H9 (cell line): Measurements from ENCODE around the gene TENT5A. TPM values are rescaled to one million over a fixed set of nuclear protein-coding genes. Genes with fewer than 3 reads are reported as not detected.

ENCODE experiments used
- DNase-seq: peaks from one replicate; pipeline ENCODE4 v3.0.0-alpha.2; 2017
- H2AFZ ChIP-seq: one replicate; pipeline ENCODE4 v1.6.1; 2013; ENCODE audit warnings: mild to moderate bottlenecking, low read length, control low read depth, moderate library complexity
- H2AK5ac ChIP-seq: 2 replicates; pipeline ENCODE4 v1.6.1; 2013; ENCODE audit warnings: low read length, control low read depth, mixed read lengths; ENCODE audit not compliant: insufficient read length
- H2BK120ac ChIP-seq: one replicate; pipeline ENCODE4 v1.6.1; 2013; ENCODE audit warnings: low read depth, mild to moderate bottlenecking, low read length, control low read depth, inconsistent platforms; ENCODE audit not compliant: poor library complexity, severe bottlenecking
- H2BK12ac ChIP-seq: 2 replicates; pipeline ENCODE4 v1.6.1; 2013; ENCODE audit warnings: low read length, control low read depth, mixed read lengths, low read depth; ENCODE audit not compliant: insufficient read length
- H2BK15ac ChIP-seq: 2 replicates; pipeline ENCODE4 v1.6.1; 2013; ENCODE audit warnings: low read depth, low read length, control low read depth
- H2BK20ac ChIP-seq: one replicate; pipeline ENCODE4 v1.6.1; 2013; ENCODE audit warnings: low read depth, mild to moderate bottlenecking, low read length, control low read depth, inconsistent platforms; ENCODE audit not compliant: poor library complexity, severe bottlenecking
- H2BK5ac ChIP-seq: 2 replicates; pipeline ENCODE4 v1.6.1; 2013; ENCODE audit warnings: low read length, control low read depth, mixed read lengths; ENCODE audit not compliant: insufficient read length
- H3K14ac ChIP-seq: 2 replicates; pipeline ENCODE4 v1.6.1; 2013; ENCODE audit warnings: low read length, control low read depth; ENCODE audit not compliant: insufficient read depth
- H3K18ac ChIP-seq: 2 replicates; pipeline ENCODE4 v1.6.1; 2013; ENCODE audit warnings: low read depth, mild to moderate bottlenecking, mixed read lengths, low read length, control low read depth; ENCODE audit not compliant: insufficient read length
- H3K23ac ChIP-seq: 2 replicates; pipeline ENCODE4 v1.6.1; 2013; ENCODE audit warnings: low read length, control low read depth, mixed read lengths, low read depth; ENCODE audit not compliant: insufficient read length
- H3K23me2 ChIP-seq: 2 replicates; pipeline ENCODE4 v1.6.1; 2013; ENCODE audit warnings: low read depth, mild to moderate bottlenecking, mixed read lengths, low read length, control low read depth; ENCODE audit not compliant: insufficient read length, poor library complexity, severe bottlenecking
- H3K27ac ChIP-seq: 2 replicates; pipeline ENCODE4 v1.5.1; 2013; ENCODE audit warnings: low read length, control low read depth, mixed read lengths, low read depth; ENCODE audit not compliant: insufficient read length
- H3K27me3 ChIP-seq: 2 replicates; pipeline ENCODE4 v1.6.1; 2013; ENCODE audit warnings: low read length, control low read depth, inconsistent platforms; ENCODE audit not compliant: insufficient read depth
- H3K4ac ChIP-seq: 2 replicates; pipeline ENCODE4 v1.6.1; 2013; ENCODE audit warnings: low read depth, mild to moderate bottlenecking, control low read depth, inconsistent platforms, low read length, moderate library complexity
- H3K4me1 ChIP-seq: 2 replicates; pipeline ENCODE4 v1.6.1; 2013; ENCODE audit warnings: low read length, control low read depth, inconsistent platforms; ENCODE audit not compliant: insufficient read depth
- H3K4me2 ChIP-seq: 2 replicates; pipeline ENCODE4 v1.6.1; 2013; ENCODE audit warnings: low read length, control low read depth, mixed read lengths; ENCODE audit not compliant: insufficient read length, insufficient read depth
- H3K56ac ChIP-seq: 2 replicates; pipeline ENCODE4 v1.6.1; 2013; ENCODE audit warnings: low read depth, mild to moderate bottlenecking, mixed read lengths, low read length, control low read depth; ENCODE audit not compliant: insufficient read length
- H3K79me1 ChIP-seq: 2 replicates; pipeline ENCODE4 v1.6.1; 2013; ENCODE audit warnings: low read depth, mild to moderate bottlenecking, moderate library complexity, low read length, control low read depth, inconsistent platforms; ENCODE audit not compliant: insufficient read depth, poor library complexity, severe bottlenecking
- H3K79me2 ChIP-seq: 2 replicates; pipeline ENCODE4 v1.6.1; 2013; ENCODE audit warnings: low read length, control low read depth, inconsistent platforms; ENCODE audit not compliant: insufficient read depth
- H3K9ac ChIP-seq: 2 replicates; pipeline ENCODE4 v1.6.1; 2013; ENCODE audit warnings: low read length, control low read depth, mixed read lengths; ENCODE audit not compliant: insufficient read length; ENCODE audit errors: extremely low read depth
- H3K9me3 ChIP-seq: one replicate; pipeline ENCODE4 v1.6.1; 2013; ENCODE audit warnings: low read depth, low read length, inconsistent platforms; ENCODE audit not compliant: control insufficient read depth
- H3T11ph ChIP-seq: one replicate; pipeline ENCODE4 v1.6.1; 2013; ENCODE audit warnings: mild to moderate bottlenecking, low read length, control low read depth, inconsistent platforms
- H4K20me1 ChIP-seq: one replicate; pipeline ENCODE4 v1.6.1; 2013; ENCODE audit not compliant: control insufficient read depth, insufficient read length, insufficient read depth
- H4K5ac ChIP-seq: 2 replicates; pipeline ENCODE4 v1.6.1; 2013; ENCODE audit warnings: low read depth, mild to moderate bottlenecking, mixed read lengths, low read length, control low read depth; ENCODE audit not compliant: insufficient read length
- H4K8ac ChIP-seq: replicated peaks from 2 replicates; pipeline ENCODE4 v1.6.1; 2013; ENCODE audit warnings: low read length, control low read depth, mixed read lengths, low read depth; ENCODE audit not compliant: insufficient read length
- H4K91ac ChIP-seq: 2 replicates; pipeline ENCODE4 v1.6.1; 2013; ENCODE audit warnings: low read depth, mild to moderate bottlenecking, moderate library complexity, mixed read lengths, low read length, control low read depth; ENCODE audit not compliant: insufficient read length
- H3K27ac Mint-ChIP-seq, 3 experiments: 2 replicates in 2 of 3; 3 replicates in 1 of 3; pipeline ENCODE4 v1.8.0; 2020 to 2021; ENCODE audit warnings: mixed read lengths in 3 of 3, mild to moderate bottlenecking in 1 of 3, moderate library complexity in 1 of 3
- H3K27me3 Mint-ChIP-seq: 2 replicates; pipeline ENCODE4 v1.8.0; 2021; ENCODE audit warnings: low read depth, mild to moderate bottlenecking, moderate library complexity, mixed read lengths
- H3K36me3 Mint-ChIP-seq, 3 experiments: 2 replicates in 2 of 3; 3 replicates in 1 of 3; pipeline ENCODE4 v1.8.0; 2020 to 2021; ENCODE audit warnings: low read depth in 3 of 3, mixed read lengths in 3 of 3; ENCODE audit not compliant: insufficient read depth in 1 of 3
- H3K4me1 Mint-ChIP-seq, 2 experiments: 2 replicates each; pipeline ENCODE4 v1.8.0; 2020; ENCODE audit warnings: mixed read lengths in 2 of 2
- H3K4me3 Mint-ChIP-seq, 2 experiments: 2 replicates in 1 of 2; 3 replicates in 1 of 2; pipeline ENCODE4 v1.8.0; 2020 to 2021; ENCODE audit warnings: mild to moderate bottlenecking in 2 of 2, mixed read lengths in 2 of 2, moderate library complexity in 1 of 2
- H3K9me3 Mint-ChIP-seq, 2 experiments: 2 replicates in 1 of 2; 3 replicates in 1 of 2; pipeline ENCODE4 v1.8.0; 2020; ENCODE audit warnings: mild to moderate bottlenecking in 2 of 2, mixed read lengths in 2 of 2, moderate library complexity in 1 of 2
- WGBS: extraction: QIAGEN DNeasy Blood & Tissue Kit; methylation state at CpG from one replicate; pipeline ENCODE4 v1.1.7; 2013; ENCODE audit warnings: missing lambda C conversion rate, low lambda C conversion rate, mixed read lengths; ENCODE audit not compliant: insufficient read length; ENCODE audit errors: extremely low coverage; 5-methylcytosine and 5-hydroxymethylcytosine counted together
- total RNA-seq: library from RNA; stranded (reverse); gene quantifications from 2 replicates; pipeline ENCODE4 v1.2.1, GENCODE V29; 2021
- TF ChIP-seq, protein P1 (sequence below): fragments of 200-600 bp; sonication (generic); conservative IDR thresholded peaks from 3 replicates; pipeline ENCODE4 v1.8.0; 2021; ENCODE audit warnings: antibody characterized with exemption, mild to moderate bottlenecking

Gene TENT5A
- total RNA-seq, 1 experiment from 2014 or later: 1.4 TPM

DNA sequence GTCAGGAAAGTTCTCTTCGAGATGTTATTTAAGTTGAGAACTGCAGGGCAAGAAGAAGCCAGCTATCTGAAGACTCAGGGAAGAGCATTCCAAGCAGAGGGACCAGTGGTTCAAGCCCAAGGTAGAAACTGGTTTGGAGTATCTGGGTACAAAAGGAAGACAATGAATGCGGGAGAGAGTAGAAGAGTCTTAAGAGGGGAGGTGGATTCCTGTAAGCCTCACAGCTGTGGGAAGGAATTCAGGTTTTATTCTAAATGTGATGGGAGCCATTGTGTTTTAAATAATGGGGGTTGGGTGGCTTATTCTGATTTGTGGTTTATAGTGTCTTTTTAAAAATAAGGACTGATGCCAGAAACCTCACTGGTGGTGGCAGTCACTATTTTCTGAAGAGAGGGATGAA, 37.6 kb upstream of the TENT5A start:
- Histone ChIP-seq H3K23ac (no peak overlapping the region), H4K91ac (no peak overlapping the region), H3K56ac (no peak overlapping the region), H2BK20ac (no peak overlapping the region), H3K18ac (no peak overlapping the region), H3K79me2 (no peaks in the 10 kb centered on the region), H2BK15ac (no peak overlapping the region), H4K5ac (no peak overlapping the region), H3K9ac (no peak overlapping the region), H3K4me2 (no peak overlapping the region), H3K79me1 (no peaks in the 10 kb centered on the region), H3K9me3 (no peaks in the 10 kb centered on the region), H3K14ac (no peak overlapping the region), H2BK5ac (no peak overlapping the region), H3K4me1 (peaks cover 4% of the 10 kb centered on the region; the same call in 1 of the 2 replicates), H2BK120ac (no peak overlapping the region), H3K27ac (peak overlapping the region; percentile 49), H4K20me1 (no peaks in the 10 kb centered on the region), H3T11ph (no peak overlapping the region), H3K27me3 (no peaks in the 10 kb centered on the region), H2AK5ac (no peak overlapping the region), H4K8ac (no peak overlapping the region), H3K23me2 (no peaks in the 10 kb centered on the region), H2BK12ac (no peak overlapping the region), H3K4ac (no peak overlapping the region), H2AFZ (no peak overlapping the region)
- Mint-ChIP-seq H3K27me3 (no peaks in the 10 kb centered on the region), H3K4me3 (no peak overlapping the region; a peak in 2 of 5 replicates), H3K36me3 (no peaks in the 10 kb centered on the region; a peak in 1 of 7 replicates), H3K4me1 (peaks cover 41 to 54% of the 10 kb centered on the region in 2 experiments), H3K9me3 (no peaks in the 10 kb centered on the region), H3K27ac (peak overlapping the region; percentile 81 to 98 (median 83); a peak in 6 of 7 replicates)
- TF ChIP-seq, protein P1, sequence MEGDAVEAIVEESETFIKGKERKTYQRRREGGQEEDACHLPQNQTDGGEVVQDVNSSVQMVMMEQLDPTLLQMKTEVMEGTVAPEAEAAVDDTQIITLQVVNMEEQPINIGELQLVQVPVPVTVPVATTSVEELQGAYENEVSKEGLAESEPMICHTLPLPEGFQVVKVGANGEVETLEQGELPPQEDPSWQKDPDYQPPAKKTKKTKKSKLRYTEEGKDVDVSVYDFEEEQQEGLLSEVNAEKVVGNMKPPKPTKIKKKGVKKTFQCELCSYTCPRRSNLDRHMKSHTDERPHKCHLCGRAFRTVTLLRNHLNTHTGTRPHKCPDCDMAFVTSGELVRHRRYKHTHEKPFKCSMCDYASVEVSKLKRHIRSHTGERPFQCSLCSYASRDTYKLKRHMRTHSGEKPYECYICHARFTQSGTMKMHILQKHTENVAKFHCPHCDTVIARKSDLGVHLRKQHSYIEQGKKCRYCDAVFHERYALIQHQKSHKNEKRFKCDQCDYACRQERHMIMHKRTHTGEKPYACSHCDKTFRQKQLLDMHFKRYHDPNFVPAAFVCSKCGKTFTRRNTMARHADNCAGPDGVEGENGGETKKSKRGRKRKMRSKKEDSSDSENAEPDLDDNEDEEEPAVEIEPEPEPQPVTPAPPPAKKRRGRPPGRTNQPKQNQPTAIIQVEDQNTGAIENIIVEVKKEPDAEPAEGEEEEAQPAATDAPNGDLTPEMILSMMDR: no peak
- DNase-seq: no peak
- WGBS: no CpG with 5 or more reads among the region's 2 CpGs
